Subcutaneous abdominal adipose tissue (tissue), 5 donors: ENCODE measurements around the gene PRUNE2.

Source experiments
- H3K27ac ChIP-seq: one replicate; pipeline ENCODE4 v1.7.0; 2013; ENCODE audit warnings: low read depth, mild to moderate bottlenecking, inconsistent platforms, low read length, moderate library complexity
- H3K27me3 ChIP-seq, 5 donors: one replicate each; pipeline ENCODE4 v1.7.0; 2013; ENCODE audit warnings: low read length in 5 of 5, inconsistent platforms in 1 of 5; ENCODE audit not compliant: control insufficient read depth in 5 of 5, insufficient read depth in 4 of 5
- H3K36me3 ChIP-seq, 5 donors: one replicate each; pipeline ENCODE4 v1.7.0; 2013; ENCODE audit warnings: low read length in 5 of 5; ENCODE audit not compliant: control insufficient read depth in 5 of 5, insufficient read depth in 5 of 5
- H3K4me1 ChIP-seq, 5 donors: one replicate each; pipeline ENCODE4 v1.7.0; 2013; ENCODE audit warnings: low read length in 5 of 5, mild to moderate bottlenecking in 3 of 5, moderate library complexity in 1 of 5; ENCODE audit not compliant: control insufficient read depth in 5 of 5, insufficient read depth in 5 of 5
- H3K4me3 ChIP-seq, 5 donors: one replicate each; pipeline ENCODE4 v1.7.0; 2013; ENCODE audit warnings: low read length in 5 of 5, low read depth in 1 of 5
- H3K9ac ChIP-seq, 5 donors: one replicate each; pipeline ENCODE4 v1.7.0; 2013; ENCODE audit warnings: low read length in 5 of 5, mild to moderate bottlenecking in 4 of 5, moderate library complexity in 3 of 5
- H3K9me3 ChIP-seq, 5 donors: one replicate each; pipeline ENCODE4 v1.7.0; 2013; ENCODE audit warnings: low read length in 5 of 5; ENCODE audit not compliant: control insufficient read depth in 5 of 5
- donor health status: healthy.
- donor health status: healthy.
- donor health status: healthy.
- donor health status: healthy.
- donor health status: healthy.

The PRUNE2 gene

GRCh38 chr9:76902395-76902794, 3.5 kb downstream of the PRUNE2 start:
- H3K4me3 ChIP-seq, result no peak overlapping the region
- peaks cover 0 to 21% (median 17%) of the 10 kb centered on the region in 5 donors for H3K4me1 ChIP-seq
- no peak overlapping the region for H3K27ac ChIP-seq
- peaks cover 0 to 3% (median 0%) of the 10 kb centered on the region in 5 donors for H3K27me3 ChIP-seq
- no peaks in the 10 kb centered on the region for H3K36me3 ChIP-seq
- no peak overlapping the region for H3K9ac ChIP-seq
- H3K9me3 ChIP-seq, result no peaks in the 10 kb centered on the region

- Histone ChIP-seq H3K27me3 (peaks cover 0 to 3% (median 0%) of the 10 kb centered on the region in 5 donors), H3K4me3 (no peak overlapping the region), H3K36me3 (no peaks in the 10 kb centered on the region), H3K9me3 (no peaks in the 10 kb centered on the region), H3K9ac (no peak overlapping the region), H3K27ac (no peak overlapping the region), H3K4me1 (peaks cover 0 to 21% (median 17%) of the 10 kb centered on the region in 5 donors)
These were observed 4.1 kb downstream of the PRUNE2 start for GRCh38 chr9:76901801-76902200.

GRCh38 chr9:76900884-76901440, 5.0 kb downstream of the PRUNE2 start:
- no peak overlapping the region for H3K9ac ChIP-seq
- H3K9me3 ChIP-seq, result no peaks in the 10 kb centered on the region
- no peak overlapping the region for H3K4me3 ChIP-seq
- H3K27ac ChIP-seq, result no peak overlapping the region
- peaks cover 0 to 14% (median 12%) of the 10 kb centered on the region in 5 donors for H3K4me1 ChIP-seq
- no peaks in the 10 kb centered on the region for H3K36me3 ChIP-seq
- H3K27me3 ChIP-seq, result peaks cover 0 to 3% (median 0%) of the 10 kb centered on the region in 5 donors

GRCh38 chr9:76898786-76899185, 7.1 kb downstream of the PRUNE2 start:
- Histone ChIP-seq H3K27me3 (peaks cover 0 to 3% (median 0%) of the 10 kb centered on the region in 5 donors), H3K36me3 (no peaks in the 10 kb centered on the region), H3K9me3 (no peaks in the 10 kb centered on the region), H3K9ac (no peak overlapping the region), H3K27ac (no peak overlapping the region), H3K4me1 (peaks cover 0 to 4% (median 0%) of the 10 kb centered on the region in 5 donors), H3K4me3 (no peak overlapping the region)

- H3K27ac ChIP-seq, result no peak overlapping the region
- H3K4me1 ChIP-seq, result peaks cover 0 to 12% (median 0%) of the 10 kb centered on the region in 5 donors
- H3K9ac ChIP-seq, result no peak overlapping the region
- H3K36me3 ChIP-seq, result no peaks in the 10 kb centered on the region
- no peaks in the 10 kb centered on the region for H3K9me3 ChIP-seq
- H3K27me3 ChIP-seq, result peaks cover 0 to 3% (median 0%) of the 10 kb centered on the region in 5 donors
- no peak overlapping the region for H3K4me3 ChIP-seq
These were observed 7.9 kb downstream of the PRUNE2 start for GRCh38 chr9:76897804-76898525.

- Histone ChIP-seq H3K4me1 (peaks cover 0 to 13% (median 0%) of the 10 kb centered on the region in 5 donors), H3K36me3 (no peaks in the 10 kb centered on the region), H3K27me3 (peaks cover 0 to 3% (median 0%) of the 10 kb centered on the region in 5 donors), H3K9ac (no peak overlapping the region), H3K9me3 (no peaks in the 10 kb centered on the region), H3K27ac (no peak overlapping the region), H3K4me3 (no peak overlapping the region)
These were observed 9.9 kb downstream of the PRUNE2 start for GRCh38 chr9:76896035-76896434.

- H3K4me1 ChIP-seq, result peaks cover 0 to 13% (median 0%) of the 10 kb centered on the region in 5 donors
- H3K4me3 ChIP-seq, result no peak overlapping the region
- no peak overlapping the region for H3K9ac ChIP-seq
- H3K9me3 ChIP-seq, result no peaks in the 10 kb centered on the region
- no peaks in the 10 kb centered on the region for H3K36me3 ChIP-seq
- peaks cover 0 to 3% (median 0%) of the 10 kb centered on the region in 5 donors for H3K27me3 ChIP-seq
- H3K27ac ChIP-seq, result no peak overlapping the region
These were observed 10.7 kb downstream of the PRUNE2 start for GRCh38 chr9:76895186-76895585.

GRCh38 chr9:76894198-76894597, 11.7 kb downstream of the PRUNE2 start:
- Histone ChIP-seq H3K9ac (no peak overlapping the region), H3K9me3 (no peaks in the 10 kb centered on the region), H3K27me3 (peaks cover 0 to 3% (median 0%) of the 10 kb centered on the region in 5 donors), H3K36me3 (no peaks in the 10 kb centered on the region), H3K27ac (no peak overlapping the region), H3K4me1 (peaks cover 0 to 13% (median 0%) of the 10 kb centered on the region in 5 donors), H3K4me3 (no peak overlapping the region)

- Histone ChIP-seq H3K9me3 (no peaks in the 10 kb centered on the region), H3K36me3 (no peaks in the 10 kb centered on the region), H3K4me1 (peaks cover 0 to 13% (median 0%) of the 10 kb centered on the region in 5 donors), H3K27me3 (no peaks in the 10 kb centered on the region), H3K27ac (no peak overlapping the region), H3K4me3 (no peak overlapping the region), H3K9ac (no peak overlapping the region)
These were observed 12.4 kb downstream of the PRUNE2 start for GRCh38 chr9:76893395-76893932.

- no peaks in the 10 kb centered on the region for H3K27me3 ChIP-seq
- H3K9ac ChIP-seq, result no peak overlapping the region
- H3K36me3 ChIP-seq, result no peaks in the 10 kb centered on the region
- H3K4me3 ChIP-seq, result no peak overlapping the region
- no peak overlapping the region for H3K27ac ChIP-seq
- no peaks in the 10 kb centered on the region for H3K9me3 ChIP-seq
- peaks cover 0 to 13% (median 0%) of the 10 kb centered on the region in 5 donors for H3K4me1 ChIP-seq
These were observed 14.0 kb downstream of the PRUNE2 start for GRCh38 chr9:76891874-76892273.
